GM12864 (cell line): ENCODE data around the gene RGSL1.

Experiments used
- DNase-seq: peaks from one replicate; pipeline ENCODE4 v3.0.0-alpha.2; 2011; ENCODE audit warnings: low read depth
- H3K4me3 ChIP-seq: 2 replicates; pipeline ENCODE4 v1.5.1; 2011; ENCODE audit warnings: mild to moderate bottlenecking, low read depth, low read length, control low read depth
- CTCF ChIP-seq: IDR thresholded peaks from 2 replicates; pipeline ENCODE4 v1.5.1; 2011; ENCODE audit warnings: low read depth, mild to moderate bottlenecking, moderate library complexity, low read length, control low read depth, inconsistent platforms; ENCODE audit errors: missing control alignments

RGSL1 gene

DNA sequence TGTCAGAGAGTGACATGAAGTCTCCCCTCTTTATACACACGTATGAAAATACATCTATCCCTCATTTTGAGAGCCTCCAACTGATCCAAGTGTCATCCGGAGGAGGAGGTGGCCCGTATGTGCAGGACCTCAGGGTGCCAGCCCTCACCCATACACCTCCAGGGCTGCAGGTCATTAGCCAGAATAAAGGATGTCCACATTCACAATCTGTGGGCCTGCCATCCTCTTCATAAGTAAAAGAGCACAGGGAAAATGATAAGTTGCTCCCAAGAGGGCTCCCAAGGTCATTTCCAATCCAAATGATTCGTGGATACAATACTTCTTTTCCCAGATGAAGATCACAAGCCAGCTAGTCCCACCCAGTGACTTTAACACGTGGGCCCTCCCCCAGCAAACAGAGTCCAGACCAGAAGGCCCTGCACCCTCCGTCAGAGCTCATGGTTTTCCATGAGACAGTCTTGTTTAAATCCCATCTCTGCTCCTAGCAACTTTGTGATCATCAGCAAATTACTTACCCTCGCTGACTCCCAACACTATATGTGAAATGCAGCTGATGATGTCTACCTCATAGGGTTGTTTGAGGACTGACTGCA is 110.5 kb downstream of the RGSL1 start:
- DNase-seq: no peak
- no peak for TF ChIP-seq CTCF
- no peak overlapping the region for H3K4me3 ChIP-seq

- no peak for TF ChIP-seq CTCF
- no peak overlapping the region for H3K4me3 ChIP-seq
- DNase-seq: no peak
Measured at GRCh38 chr1:182561456-182561855, 111.5 kb downstream of the RGSL1 start.

- H3K4me3 ChIP-seq: no peak overlapping the region
- TF ChIP-seq CTCF: no peak
- DNase-seq: no peak
Measured at GRCh38 chr1:182563095-182563494, 113.1 kb downstream of the RGSL1 start.

DNA sequence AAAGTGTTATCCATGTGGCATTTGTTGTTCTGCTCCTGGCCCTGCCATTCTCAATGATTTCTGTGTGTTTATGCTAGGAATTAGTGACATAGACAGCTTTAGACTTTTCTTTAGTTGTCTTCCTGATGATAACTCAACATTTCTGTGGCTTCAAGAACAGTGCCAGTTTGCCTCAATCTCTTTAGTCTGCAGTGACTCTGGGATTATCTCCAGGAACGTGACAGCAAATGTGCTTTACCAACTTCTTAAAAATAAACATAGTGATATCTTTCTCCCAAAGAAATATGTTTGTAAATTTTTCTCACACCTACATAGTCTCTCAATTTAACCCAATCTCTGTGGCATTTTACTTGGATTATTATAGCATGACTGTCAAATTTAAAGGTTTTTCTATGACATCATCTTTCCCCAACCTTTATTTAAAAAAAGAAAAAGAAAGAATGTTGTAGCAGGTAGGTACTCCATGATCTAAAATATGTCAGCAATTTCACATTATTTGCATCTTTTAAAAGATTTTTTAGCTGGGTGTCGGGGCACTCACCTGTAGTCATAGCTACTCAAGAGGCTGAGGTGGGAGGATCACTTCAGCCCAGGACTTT is 114.6 kb downstream of the RGSL1 start:
- no peak for TF ChIP-seq CTCF
- DNase-seq: no peak

DNA sequence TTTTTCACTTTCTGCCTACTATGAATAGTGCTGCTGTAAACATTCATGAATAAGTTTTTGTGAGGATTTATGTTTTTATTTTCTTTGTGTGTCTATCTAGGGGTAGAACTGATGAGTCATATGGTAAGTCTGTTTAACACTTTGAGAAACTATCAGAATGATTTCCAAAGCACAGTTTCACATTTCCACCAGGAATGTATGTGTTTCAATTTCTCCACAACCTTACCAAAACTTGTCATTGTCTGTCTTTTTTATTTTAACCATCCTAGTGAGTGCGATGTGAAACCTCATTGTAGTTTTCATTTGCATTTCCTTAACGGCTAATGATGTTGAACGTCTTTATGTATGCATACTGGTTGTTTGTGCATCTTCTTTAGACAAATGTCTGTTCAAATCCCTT is 115.6 kb downstream of the RGSL1 start:
- DNase-seq: no peak
- no peak overlapping the region for H3K4me3 ChIP-seq
- TF ChIP-seq CTCF: no peak

More for the DNA sequence above, 114.6 kb downstream of the RGSL1 start:
- H3K4me3 ChIP-seq: no peak overlapping the region

DNA sequence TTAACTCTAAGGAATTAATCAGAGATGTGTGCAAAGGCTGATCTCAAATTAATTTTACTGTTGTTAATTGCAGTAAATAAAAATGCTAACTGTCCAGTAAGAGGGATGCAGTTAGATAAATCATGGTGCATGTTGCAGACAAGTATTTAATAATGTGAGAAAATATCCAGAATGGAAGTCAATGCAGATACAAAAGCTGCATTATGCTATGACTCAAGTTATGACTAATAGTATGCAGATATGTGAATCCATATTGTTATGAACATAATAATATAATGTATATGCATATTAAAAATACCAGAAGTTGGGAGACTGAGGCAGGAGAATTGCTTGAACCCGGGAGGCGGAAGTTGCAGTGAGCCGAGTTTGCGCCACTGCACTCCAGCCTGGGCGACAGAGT is 117.7 kb downstream of the RGSL1 start:
- TF ChIP-seq CTCF: no peak
- H3K4me3 ChIP-seq: no peak overlapping the region
- DNase-seq: no peak
